ENCODE measurements around the gene RPL15.
A peak's percentile ranks its signal among the peaks of the same experiment; 100 is the strongest.
"Not testable (repeated sequence)": the region's sequence is repeated elsewhere in the genome, so short reads cannot be mapped to it uniquely, and the experiment has no call there.

RPL15 gene

DNA sequence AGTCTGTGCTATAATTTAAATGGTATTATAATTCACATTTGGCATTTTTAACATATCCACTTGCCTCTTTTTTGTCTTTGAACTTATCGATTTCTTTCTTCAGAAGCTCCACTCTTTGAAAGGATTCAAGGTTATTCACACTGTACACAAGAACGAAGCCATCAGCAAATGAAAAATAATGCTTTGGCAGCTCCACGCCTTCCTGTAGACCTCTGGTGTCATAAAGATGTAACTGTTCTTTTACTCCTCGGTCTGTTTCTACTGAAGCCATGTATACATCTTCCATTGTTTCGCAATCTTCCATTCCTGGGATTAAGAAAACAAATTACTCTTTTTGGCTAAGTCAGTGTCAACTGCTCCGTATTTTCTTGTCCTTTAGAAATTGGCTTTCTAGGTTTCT is 16.2 kb upstream of the RPL15 start:
- H3K27me3 ChIP-seq (ENCODE audit: control insufficient read depth, insufficient read depth, low read length): no peaks in the 10 kb centered on the region
- no peaks in the 10 kb centered on the region for H3K36me3 ChIP-seq (ENCODE audit: control insufficient read depth, insufficient read depth, low read length)
- H3K9ac ChIP-seq (ENCODE audit: low read length): no peak overlapping the region
- H3K27ac ChIP-seq (ENCODE audit: low read depth, low read length): no peak overlapping the region
- no peaks in the 10 kb centered on the region for H3K4me1 ChIP-seq (ENCODE audit: control insufficient read depth, insufficient read depth, low read length)
- H3K4me3 ChIP-seq (ENCODE audit: low read length): no peak overlapping the region

DNA sequence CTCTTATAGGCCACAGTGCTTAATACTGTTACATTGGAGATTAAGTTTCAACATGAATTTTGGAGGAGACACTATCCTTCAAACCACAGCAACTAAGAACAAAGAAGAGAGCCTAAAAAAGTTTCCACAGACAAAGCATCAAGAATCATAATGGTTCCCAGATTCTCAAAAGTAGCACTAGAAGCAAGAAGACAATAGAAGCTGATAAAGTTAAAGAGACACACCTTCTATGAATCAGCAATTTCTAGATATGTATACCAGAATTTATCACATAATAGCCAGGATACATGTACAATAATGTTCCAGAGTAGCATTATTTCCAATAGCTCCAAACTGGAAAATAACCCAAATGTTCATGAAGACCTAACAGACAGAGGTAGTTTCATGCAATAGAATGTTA is 12.4 kb upstream of the RPL15 start:
- H3K27ac ChIP-seq (ENCODE audit: low read depth, low read length): no peak overlapping the region
- H3K36me3 ChIP-seq (ENCODE audit: control insufficient read depth, insufficient read depth, low read length): no peaks in the 10 kb centered on the region
- no peak overlapping the region for H3K4me3 ChIP-seq (ENCODE audit: low read length)
- no peak overlapping the region for H3K9ac ChIP-seq (ENCODE audit: low read length)
- H3K27me3 ChIP-seq (ENCODE audit: control insufficient read depth, insufficient read depth, low read length): no peaks in the 10 kb centered on the region
- no peaks in the 10 kb centered on the region for H3K4me1 ChIP-seq (ENCODE audit: control insufficient read depth, insufficient read depth, low read length)

DNA sequence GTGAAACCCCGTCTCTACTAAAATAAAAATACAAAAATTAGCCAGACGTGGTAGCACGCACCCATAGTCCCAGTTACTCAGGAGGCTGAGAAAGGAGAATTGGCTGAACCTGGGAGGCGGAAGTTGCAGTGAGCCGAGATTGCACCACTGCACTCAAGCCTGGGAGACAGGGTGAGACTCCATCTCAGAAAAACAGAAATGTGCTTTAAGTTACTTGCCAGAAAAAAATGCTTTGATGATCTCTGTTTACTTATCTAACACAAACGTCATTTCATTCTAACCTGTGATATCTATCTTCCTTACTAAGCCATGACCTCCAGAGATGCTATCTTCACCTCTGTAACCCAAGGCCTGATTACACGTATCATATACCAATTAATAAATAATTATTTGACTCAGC is 7.6 kb upstream of the RPL15 start:
- Histone ChIP-seq H3K36me3 (ENCODE audit: control insufficient read depth, insufficient read depth, low read length) (no peaks in the 10 kb centered on the region), H3K27me3 (ENCODE audit: control insufficient read depth, insufficient read depth, low read length) (no peaks in the 10 kb centered on the region), H3K9ac (ENCODE audit: low read length) (no peak overlapping the region), H3K4me1 (ENCODE audit: control insufficient read depth, insufficient read depth, low read length) (no peaks in the 10 kb centered on the region), H3K4me3 (ENCODE audit: low read length) (no peak overlapping the region), H3K27ac (ENCODE audit: low read depth, low read length) (no peak overlapping the region)

DNA sequence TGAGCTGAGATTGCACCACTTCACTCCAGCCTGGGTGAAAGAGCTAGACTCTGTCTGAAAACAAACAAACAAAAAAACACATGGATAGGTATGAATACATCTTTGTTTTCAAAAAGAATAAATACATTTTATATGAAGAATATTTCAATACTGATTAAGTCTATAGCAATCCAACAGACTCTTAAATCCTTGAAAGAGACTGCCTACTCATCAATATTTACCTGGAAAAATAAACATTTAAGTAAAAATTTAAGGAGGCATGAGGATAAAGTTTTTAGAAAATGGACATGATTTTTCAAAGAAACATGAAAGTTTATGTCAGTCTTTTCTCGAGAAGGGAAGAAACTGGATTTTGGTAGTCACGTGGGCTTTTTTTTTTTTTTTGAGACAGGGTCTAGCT is 5.5 kb upstream of the RPL15 start:
- Histone ChIP-seq H3K27ac (ENCODE audit: low read depth, low read length) (no peak overlapping the region), H3K4me3 (ENCODE audit: low read length) (no peak overlapping the region), H3K9ac (ENCODE audit: low read length) (no peak overlapping the region), H3K4me1 (ENCODE audit: control insufficient read depth, insufficient read depth, low read length) (peaks cover 4% of the 10 kb centered on the region), H3K27me3 (ENCODE audit: control insufficient read depth, insufficient read depth, low read length) (no peaks in the 10 kb centered on the region), H3K36me3 (ENCODE audit: control insufficient read depth, insufficient read depth, low read length) (no peaks in the 10 kb centered on the region)

DNA sequence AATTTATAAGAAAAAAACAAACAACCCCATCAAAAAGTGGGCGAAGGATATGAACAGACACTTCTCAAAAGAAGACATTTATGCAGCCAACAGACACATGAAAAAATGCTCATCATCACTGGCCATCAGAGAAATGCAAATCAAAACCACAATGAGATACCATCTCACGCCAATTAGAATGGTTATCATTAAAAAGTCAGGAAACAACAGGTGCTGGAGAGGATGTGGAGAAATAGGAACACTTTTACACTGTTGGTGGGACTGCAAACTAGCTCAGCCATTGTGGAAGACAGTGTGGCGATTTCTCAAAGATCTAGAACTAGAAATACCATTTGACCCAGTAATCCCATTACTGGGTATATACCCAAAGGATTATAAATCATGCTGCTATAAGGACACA is 4.6 kb upstream of the RPL15 start:
- not testable (repeated sequence) for H3K27me3 ChIP-seq (ENCODE audit: control insufficient read depth, insufficient read depth, low read length); H3K4me1 ChIP-seq (ENCODE audit: control insufficient read depth, insufficient read depth, low read length); H3K36me3 ChIP-seq (ENCODE audit: control insufficient read depth, insufficient read depth, low read length); H3K9ac ChIP-seq (ENCODE audit: low read length); H3K4me3 ChIP-seq (ENCODE audit: low read length); H3K27ac ChIP-seq (ENCODE audit: low read depth, low read length)

DNA sequence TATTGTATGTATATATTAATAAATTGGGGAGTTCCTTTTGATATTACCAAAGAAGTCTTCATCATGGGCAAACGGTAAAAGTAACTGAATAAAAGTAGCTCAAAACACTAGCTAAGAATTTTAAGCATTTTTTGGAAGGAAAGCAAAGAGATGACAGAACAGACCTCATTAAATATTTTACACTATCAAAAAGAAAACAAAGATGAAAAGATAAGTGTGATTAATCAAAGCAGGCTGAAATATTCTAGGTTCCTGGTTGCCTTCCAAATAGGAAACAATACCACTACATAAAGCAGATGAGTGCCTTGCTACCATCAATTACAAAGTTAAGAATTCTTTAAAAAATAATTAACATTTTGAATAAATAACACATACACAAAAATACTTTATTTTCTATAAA is 3.8 kb upstream of the RPL15 start:
- Histone ChIP-seq H3K36me3 (ENCODE audit: control insufficient read depth, insufficient read depth, low read length) (no peaks in the 10 kb centered on the region), H3K4me3 (ENCODE audit: low read length) (no peak overlapping the region), H3K9ac (ENCODE audit: low read length) (no peak overlapping the region), H3K27me3 (ENCODE audit: control insufficient read depth, insufficient read depth, low read length) (no peaks in the 10 kb centered on the region), H3K27ac (ENCODE audit: low read depth, low read length) (no peak overlapping the region), H3K4me1 (ENCODE audit: control insufficient read depth, insufficient read depth, low read length) (peaks cover 7% of the 10 kb centered on the region)

DNA sequence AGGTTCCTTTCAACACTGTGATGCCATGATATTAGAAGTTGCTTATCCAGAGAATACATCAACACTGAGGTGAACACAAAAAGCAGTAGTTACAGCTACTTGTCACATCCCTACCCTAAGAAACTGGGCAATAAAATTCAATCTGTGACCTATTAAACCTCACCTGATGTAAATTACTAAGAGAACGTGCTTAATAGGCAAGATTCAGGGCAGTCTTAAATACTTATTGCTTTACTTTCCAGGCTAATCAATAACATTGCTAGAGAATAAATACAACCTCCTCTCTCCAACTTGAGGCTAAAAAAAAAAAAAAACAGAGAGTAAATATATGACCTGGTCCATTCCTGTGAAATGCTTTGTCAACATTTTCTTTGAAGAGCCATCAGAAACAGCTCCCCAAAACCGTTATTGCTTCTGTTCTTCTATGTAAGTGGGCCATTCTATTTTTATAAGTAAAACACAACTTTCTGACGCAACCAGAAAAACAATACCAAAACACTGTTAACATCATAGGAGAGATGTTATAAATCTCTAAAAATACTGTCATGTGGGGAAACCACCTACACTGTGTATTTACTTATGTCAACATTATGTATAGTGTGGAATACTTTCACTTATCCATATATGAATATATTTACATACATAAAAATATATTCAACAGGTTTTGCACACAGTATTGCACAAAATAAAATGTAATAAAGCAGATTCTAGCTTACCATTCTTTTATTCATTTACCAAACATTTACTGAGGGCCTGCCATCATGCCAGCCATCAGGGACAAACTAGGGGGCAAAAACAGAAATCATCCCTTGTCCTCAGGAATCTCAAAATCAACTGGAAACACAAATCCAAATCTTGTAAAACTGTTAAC is 2.8 kb upstream of the RPL15 start:
- Histone ChIP-seq H3K27me3 (ENCODE audit: control insufficient read depth, insufficient read depth, low read length) (no peaks in the 10 kb centered on the region), H3K9ac (ENCODE audit: low read length) (no peak overlapping the region), H3K36me3 (ENCODE audit: control insufficient read depth, insufficient read depth, low read length) (no peaks in the 10 kb centered on the region), H3K27ac (ENCODE audit: low read depth, low read length) (no peak overlapping the region), H3K4me3 (ENCODE audit: low read length) (no peak overlapping the region), H3K4me1 (ENCODE audit: control insufficient read depth, insufficient read depth, low read length) (peaks cover 15% of the 10 kb centered on the region)

DNA sequence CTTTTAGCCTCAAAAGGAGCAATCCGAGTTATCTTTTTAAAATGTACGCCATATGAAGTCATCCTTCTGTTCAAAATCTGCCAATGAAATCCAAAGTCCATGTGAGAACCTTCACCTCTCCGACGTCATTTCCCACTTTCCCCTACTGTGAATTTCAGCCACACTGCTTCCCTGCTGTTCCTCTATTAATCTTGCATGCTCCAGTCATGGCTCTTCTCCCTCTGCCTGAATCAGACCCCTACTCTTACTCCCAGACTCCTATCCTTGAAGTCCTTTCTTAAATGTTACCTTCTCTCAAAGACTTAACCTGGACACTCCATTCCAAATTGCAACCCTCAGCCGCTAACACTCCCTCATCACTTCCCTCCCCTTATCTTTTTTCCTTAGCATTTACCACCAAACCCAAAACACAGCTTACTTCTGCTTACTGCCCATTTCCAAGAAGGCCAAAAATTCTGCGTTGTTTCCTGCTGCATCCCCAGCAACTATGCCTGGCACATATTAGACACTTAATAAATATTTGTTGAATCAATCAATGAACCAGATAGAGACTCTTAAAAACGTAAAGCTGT is 1.3 kb upstream of the RPL15 start:
- Histone ChIP-seq H3K36me3 (ENCODE audit: control insufficient read depth, insufficient read depth, low read length) (peaks cover 8% of the 10 kb centered on the region), H3K27me3 (ENCODE audit: control insufficient read depth, insufficient read depth, low read length) (no peaks in the 10 kb centered on the region), H3K27ac (ENCODE audit: low read depth, low read length) (no peak overlapping the region), H3K9ac (ENCODE audit: low read length) (no peak overlapping the region), H3K4me3 (ENCODE audit: low read length) (peak overlapping the region; percentile 84), H3K4me1 (ENCODE audit: control insufficient read depth, insufficient read depth, low read length) (peaks cover 15% of the 10 kb centered on the region)

DNA sequence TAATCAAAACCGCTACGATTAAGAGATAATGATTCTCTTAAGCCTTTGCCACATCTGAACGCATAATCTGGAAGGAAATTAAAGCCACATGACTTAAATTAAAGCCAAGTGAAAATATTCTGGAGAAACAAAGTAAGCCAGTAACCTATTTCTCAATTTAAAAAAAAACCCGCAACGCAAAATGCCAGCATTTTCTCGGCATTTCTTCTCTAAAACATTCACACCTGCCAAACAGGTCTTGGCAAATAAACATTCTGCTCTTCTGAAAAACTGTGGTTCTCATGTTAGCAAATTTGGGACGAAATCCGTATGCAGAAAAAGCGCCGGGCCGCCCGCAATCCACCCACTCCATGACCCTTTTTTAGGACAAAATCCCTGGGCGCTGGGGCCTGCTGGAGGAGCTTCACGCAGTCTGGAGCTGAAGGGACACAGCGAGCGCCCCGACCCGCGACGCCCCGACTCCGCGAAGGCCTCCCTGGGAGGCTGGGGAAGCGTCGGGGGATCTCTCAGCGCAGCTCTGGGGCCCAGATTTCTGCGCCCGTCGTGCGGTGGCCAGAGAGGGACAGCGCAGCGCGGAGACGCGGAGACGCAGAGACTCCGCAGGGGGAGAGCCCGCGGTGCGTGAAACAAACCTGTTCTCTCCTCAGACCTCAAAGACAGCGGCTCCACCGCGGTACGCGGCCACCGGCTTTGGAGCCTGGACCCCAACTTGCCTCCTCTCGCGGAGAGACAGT is 613 bp upstream of the RPL15 start:
- Histone ChIP-seq H3K27ac (ENCODE audit: low read depth, low read length) (peak overlapping the region; percentile 78), H3K4me1 (ENCODE audit: control insufficient read depth, insufficient read depth, low read length) (peaks cover 15% of the 10 kb centered on the region), H3K36me3 (ENCODE audit: control insufficient read depth, insufficient read depth, low read length) (peaks cover 8% of the 10 kb centered on the region), H3K9ac (ENCODE audit: low read length) (peak overlapping the region; percentile 39), H3K27me3 (ENCODE audit: control insufficient read depth, insufficient read depth, low read length) (no peaks in the 10 kb centered on the region), H3K4me3 (ENCODE audit: low read length) (peak overlapping the region; percentile 84)

DNA sequence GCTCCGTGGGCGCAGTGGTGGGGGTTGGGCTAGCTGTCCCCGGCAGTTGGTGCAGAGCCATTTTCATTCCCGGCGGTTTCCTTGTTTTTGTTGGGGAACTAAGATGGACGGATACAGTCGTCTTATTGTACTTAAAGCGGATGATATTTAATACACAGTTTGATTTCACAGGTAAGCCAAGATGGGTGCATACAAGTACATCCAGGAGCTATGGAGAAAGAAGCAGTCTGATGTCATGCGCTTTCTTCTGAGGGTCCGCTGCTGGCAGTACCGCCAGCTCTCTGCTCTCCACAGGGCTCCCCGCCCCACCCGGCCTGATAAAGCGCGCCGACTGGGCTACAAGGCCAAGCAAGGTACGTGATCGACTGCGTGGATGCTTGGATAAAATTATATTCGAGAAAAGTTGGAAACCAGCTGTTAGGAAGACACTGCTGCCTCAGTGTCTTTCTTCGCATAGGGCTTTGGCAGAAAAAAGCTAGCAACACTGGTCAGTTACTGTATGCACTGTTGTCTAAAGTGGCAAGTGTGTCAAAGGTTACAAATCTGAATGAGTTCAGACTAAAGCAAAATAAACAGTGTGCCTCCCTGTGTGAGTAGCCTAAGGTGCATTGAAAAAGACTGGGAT is 859 bp downstream of the RPL15 start:
- H3K36me3 ChIP-seq (ENCODE audit: control insufficient read depth, insufficient read depth, low read length): peaks cover 10% of the 10 kb centered on the region
- peaks cover 15% of the 10 kb centered on the region for H3K4me1 ChIP-seq (ENCODE audit: control insufficient read depth, insufficient read depth, low read length)
- H3K27ac ChIP-seq (ENCODE audit: low read depth, low read length): peak overlapping the region; percentile 89
- H3K9ac ChIP-seq (ENCODE audit: low read length): peak overlapping the region; percentile 79
- not testable (repeated sequence) for H3K27me3 ChIP-seq (ENCODE audit: control insufficient read depth, insufficient read depth, low read length)
- peak overlapping the region; percentile 84 for H3K4me3 ChIP-seq (ENCODE audit: low read length)

DNA sequence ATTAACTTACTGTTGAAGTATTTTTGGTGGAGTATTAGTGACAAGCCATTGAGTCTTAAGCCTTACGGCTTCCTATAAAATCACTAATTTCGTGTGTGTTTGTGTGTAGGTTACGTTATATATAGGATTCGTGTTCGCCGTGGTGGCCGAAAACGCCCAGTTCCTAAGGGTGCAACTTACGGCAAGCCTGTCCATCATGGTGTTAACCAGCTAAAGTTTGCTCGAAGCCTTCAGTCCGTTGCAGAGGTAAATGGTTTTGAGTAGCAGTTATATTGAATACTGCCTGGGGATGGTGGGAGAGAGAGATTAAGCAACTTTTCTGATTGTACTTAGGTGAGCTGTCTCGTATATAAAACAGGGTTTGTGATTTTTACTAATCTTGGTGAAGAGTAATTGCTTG is 1.4 kb downstream of the RPL15 start:
- peaks cover 10% of the 10 kb centered on the region for H3K36me3 ChIP-seq (ENCODE audit: control insufficient read depth, insufficient read depth, low read length)
- peak overlapping the region; percentile 84 for H3K4me3 ChIP-seq (ENCODE audit: low read length)
- peak overlapping the region; percentile 7 for H3K9ac ChIP-seq (ENCODE audit: low read length)
- H3K27ac ChIP-seq (ENCODE audit: low read depth, low read length): peak overlapping the region; percentile 89
- peaks cover 15% of the 10 kb centered on the region for H3K4me1 ChIP-seq (ENCODE audit: control insufficient read depth, insufficient read depth, low read length)
- H3K27me3 ChIP-seq (ENCODE audit: control insufficient read depth, insufficient read depth, low read length): not testable (repeated sequence)

DNA sequence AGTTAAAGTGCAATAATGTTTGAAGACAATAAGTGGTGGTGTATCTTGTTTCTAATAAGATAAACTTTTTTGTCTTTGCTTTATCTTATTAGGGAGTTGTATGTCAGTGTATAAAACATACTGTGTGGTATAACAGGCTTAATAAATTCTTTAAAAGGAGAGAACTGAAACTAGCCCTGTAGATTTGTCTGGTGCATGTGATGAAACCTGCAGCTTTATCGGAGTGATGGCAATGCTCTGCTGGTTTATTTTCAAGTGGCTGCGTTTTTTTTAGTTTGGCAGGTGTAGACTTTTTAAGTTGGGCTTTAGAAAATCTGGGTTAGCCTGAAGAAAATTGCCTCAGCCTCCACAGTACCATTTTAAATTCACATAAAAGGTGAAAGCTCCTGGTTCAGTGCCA is 2.7 kb downstream of the RPL15 start:
- H3K4me3 ChIP-seq (ENCODE audit: low read length): no peak overlapping the region

More for the DNA sequence above, 2.7 kb downstream of the RPL15 start:
- no peak overlapping the region for H3K9ac ChIP-seq (ENCODE audit: low read length)
- peaks cover 15% of the 10 kb centered on the region for H3K4me1 ChIP-seq (ENCODE audit: control insufficient read depth, insufficient read depth, low read length)
- H3K27me3 ChIP-seq (ENCODE audit: control insufficient read depth, insufficient read depth, low read length): no peaks in the 10 kb centered on the region
- H3K27ac ChIP-seq (ENCODE audit: low read depth, low read length): no peak overlapping the region
- peaks cover 10% of the 10 kb centered on the region for H3K36me3 ChIP-seq (ENCODE audit: control insufficient read depth, insufficient read depth, low read length)
